Right renal cortex interstitium (tissue), 3 donors: ENCODE measurements around the gene CATSPER3. TPM values are rescaled to one million over a fixed set of nuclear protein-coding genes. Genes with fewer than 3 reads are reported as not detected.
"Not testable (repeated sequence)": the region's sequence is repeated elsewhere in the genome, so short reads cannot be mapped to it uniquely, and the experiment has no call there.

Source experiments
- DNase-seq, 3 donors: peaks; one replicate each; pipeline ENCODE4 v3.0.0-alpha.2; 2013; ENCODE audit warnings: low read depth in 3 of 3, low spot score in 2 of 3
- polyA plus RNA-seq, 3 donors: library from polyadenylated mRNA; unstranded; fragments of 120-200 nt; gene quantifications; one replicate each; pipeline ENCODE4 v1.2.1, GENCODE V29; 2013; ENCODE audit not compliant: insufficient read length in 3 of 3

The CATSPER3 gene
- polyA plus RNA-seq, 3 donors, result 0.82 to 1.2 (median 0.98) TPM

DNA sequence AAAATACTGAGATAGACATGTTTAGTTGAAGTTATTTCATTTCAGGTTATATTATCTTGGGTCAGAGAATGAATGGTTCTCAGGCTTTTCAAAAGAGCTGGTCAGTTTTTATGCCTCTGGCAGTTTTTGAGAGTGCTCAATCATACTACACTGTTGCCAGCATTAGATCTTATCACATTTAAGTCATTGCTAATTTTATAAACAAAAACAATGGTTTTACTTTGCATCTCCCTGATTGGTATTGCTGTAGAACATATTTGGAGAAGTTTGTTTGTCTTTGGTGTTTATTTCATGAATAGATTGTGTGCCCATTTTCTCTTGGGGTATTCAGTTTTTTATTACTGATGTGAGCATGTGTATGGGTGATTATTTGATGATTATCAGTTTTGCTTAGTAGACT lies 1.5 kb downstream of the CATSPER3 start:
- no peak for DNase-seq

DNA sequence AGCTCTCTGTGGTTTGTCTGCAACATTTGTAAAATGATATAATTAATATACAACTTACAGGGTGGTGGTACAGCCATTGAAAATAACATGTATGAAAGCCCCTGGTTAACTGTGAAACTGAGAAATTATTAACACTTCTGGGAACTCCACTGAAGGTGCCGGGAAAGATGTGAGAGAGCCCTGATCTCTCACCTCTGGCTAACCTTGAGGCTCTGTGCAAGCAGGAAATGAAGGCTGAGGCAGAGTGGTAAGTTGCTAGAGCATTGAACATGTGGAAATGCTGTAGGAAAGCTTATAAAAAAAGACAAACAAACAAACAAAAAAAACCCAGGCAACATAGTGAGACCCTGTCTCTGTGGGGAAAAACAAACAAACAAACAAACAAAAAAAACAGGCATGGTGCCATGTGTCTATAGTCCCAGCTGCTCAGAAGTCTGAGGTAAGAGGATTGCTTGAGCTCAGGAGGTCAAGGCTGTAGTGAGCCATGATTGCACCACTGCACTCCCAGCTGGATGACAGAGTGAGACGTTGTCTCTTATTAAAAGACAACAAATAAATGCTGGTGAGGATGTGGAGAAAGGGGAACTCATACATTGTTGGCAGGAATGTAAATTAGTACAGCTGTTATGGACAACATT lies 7.5 kb downstream of the CATSPER3 start:
- DNase-seq, result no peak

DNA sequence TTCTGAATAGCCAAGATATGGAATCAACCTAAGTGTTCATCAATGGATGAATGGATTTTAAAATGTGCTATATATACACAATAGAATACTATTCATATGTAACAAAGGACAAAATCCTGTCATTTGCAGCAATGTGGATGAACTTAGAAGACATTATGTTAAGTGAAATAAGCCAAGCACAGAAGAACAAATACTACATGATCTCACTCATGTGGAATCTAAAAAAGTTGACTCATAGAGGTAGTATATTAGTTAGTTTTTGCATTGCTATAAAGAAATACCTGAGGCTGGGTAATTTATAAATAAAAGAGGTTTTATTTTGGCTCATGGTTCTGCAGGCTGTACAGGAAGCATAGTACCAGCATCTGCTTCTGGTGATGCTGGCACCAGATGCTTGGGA lies 8.1 kb downstream of the CATSPER3 start:
- no peak for DNase-seq

DNA sequence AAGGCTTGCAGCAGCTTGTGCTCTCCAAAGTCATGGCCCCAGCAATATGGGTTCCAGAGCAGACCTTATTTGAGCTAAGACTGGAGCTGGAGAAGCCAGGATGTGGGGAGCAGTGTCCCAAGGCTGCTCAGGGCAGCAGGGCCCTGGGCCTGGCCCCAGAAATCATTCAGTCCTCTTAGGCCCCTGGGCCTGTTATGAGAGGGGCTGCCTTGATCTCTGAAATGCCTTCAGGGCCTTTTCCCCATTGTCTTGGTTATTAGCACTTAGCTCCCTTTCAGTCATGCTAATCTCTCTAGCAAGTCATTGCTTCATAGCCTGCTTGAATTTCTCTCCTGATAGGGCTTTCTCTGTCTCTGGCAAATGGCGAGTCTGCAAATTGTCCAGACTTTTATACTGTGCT lies 9.1 kb downstream of the CATSPER3 start:
- DNase-seq, result no peak

DNA sequence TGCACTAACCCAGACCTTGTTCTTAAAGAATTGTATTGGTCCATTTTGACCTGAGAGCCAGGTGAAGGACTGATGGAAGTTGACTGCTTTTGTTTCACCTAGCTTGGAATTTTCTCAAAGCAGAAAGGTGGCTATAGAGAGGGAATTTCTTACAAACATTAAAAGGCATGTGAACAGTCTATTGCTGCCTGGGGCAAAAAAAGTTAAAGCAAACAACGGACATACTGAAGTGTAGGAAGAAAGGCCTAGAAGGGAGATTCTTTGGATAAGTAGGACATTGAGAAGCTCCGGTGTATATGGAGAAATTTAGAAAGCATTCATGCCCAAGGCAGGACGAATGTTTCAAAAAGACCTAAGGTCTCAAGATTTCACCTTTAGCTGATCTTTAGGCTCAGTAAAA lies 11.7 kb downstream of the CATSPER3 start:
- no peak for DNase-seq

DNA sequence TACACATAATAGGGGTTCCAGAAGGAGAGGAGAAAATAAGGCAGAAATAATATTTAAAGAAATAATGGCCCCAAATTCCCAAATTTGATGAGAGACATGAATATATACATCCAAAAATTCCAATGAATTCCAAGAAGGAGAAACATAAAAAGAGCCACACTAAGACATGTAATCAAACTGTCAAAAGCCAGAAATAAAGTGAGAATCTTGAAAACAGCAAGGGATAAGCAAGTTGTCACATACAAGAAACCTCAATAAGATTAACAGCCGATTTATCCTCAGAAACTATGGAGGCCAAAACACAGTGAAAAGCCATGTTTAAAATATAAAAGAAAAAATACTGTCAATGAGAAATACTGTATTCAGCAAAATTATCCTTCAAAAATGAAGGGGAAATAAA lies 14.5 kb downstream of the CATSPER3 start:
- DNase-seq, result no peak

DNA sequence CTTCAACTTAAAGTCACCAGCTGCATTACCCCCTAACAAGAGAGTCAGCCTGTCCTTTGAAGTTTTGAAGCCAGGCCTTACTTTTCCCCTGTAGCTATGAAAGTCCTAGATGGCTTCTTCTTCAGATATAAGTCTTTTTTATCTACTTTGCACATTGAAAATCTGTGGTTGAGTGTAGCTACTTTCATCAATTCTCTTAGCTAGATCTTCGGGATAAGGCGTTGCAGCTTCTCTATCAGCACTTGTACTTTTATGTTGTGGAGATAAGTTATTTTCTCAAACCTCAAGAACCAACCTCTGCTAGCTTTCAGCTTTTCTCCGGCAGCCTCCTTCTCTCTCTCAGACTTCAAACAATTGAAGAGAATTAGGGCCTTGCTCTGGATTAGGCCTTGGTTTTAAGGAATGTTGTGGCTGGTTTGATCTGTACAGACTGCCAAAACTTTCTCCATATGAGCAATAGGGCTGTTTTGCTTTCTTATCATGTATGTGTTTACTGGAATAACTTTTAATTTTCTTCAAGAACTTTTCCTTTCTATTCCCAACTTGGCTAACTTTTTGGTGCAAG lies 21.6 kb downstream of the CATSPER3 start:
- DNase-seq, result no peak

DNA sequence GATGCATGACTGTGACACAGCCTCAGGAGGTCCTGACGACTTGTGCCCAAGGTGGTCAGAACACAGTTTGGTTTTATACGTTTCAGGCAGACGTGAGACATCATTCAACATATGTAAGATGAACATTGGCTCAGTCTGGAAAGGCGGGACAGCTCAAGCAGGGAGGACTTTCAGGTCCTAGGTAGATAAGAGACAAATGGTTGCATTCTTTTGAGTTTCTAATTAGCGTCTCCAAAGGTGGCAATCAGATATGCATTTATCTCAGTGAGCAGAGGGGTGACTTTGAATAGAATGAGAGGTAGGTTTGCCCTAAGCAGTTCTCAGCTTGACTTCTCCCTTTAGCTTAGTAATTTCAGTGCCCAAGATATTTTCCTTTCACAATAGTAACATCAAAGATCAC lies 22.5 kb downstream of the CATSPER3 start:
- not testable (repeated sequence) for DNase-seq

DNA sequence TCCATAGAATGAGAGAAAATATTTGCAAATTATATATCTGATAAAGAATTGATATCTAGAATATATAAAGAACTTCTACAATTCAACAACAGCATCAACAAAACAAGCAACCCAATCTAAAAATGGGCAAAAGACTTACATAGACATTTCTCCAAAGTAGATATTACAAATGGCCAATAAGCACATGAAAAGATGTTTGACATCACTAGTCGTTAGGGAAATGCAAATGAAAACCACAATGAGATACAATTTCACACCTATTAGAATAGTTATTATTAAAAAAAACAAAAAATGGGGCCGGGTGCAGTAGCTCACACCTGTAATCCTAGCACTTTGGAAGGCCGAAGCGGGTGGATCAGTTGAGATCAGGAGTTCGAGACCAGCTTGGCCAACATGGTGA lies 24.4 kb downstream of the CATSPER3 start:
- DNase-seq, result no peak

DNA sequence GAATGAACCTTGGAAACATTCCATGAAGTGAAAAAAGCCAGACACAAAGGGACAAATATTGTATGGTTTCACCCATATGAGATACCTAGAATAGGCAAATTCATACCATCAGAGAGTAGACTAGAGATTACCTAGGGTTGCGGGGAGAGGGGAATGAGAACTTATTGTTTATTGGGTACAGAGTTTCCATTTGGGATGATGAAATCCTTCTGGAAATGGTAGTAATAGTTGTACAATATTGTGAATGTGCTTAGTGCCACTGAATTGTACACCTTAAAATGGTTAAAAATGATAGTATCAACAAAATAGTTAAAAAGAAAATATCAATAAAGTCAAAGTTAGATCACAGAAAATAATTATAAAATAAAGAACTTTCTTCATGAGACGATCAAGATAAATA lies 25.5 kb downstream of the CATSPER3 start:
- DNase-seq, result no peak

DNA sequence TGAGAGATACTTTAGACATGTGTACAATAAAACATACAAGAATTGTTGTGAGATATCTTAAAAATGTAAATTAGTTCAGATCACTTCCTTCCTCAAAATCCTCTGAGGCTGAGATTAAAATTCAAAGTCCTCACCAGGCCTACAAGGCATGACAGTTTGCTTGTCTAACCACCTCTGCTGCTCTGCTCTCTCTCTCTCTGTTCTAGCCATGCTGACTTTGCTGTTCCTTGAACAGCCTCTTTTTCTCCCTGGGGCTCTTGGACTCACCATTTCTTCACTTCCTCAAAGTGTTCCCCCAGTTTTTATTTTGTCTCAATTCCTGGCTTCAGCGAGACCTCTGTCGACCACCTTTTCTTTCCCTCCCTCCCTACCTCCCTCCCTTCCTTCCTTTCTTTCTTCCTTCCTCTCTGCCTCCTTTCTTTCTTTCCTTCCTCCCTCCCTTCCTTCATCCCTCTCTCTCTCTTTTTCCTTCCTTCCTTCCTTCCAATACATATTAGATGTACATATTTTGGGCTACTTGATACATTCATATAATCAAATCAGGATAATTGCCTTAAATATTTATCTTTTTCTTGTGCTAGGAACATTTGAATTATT lies 27.0 kb downstream of the CATSPER3 start:
- DNase-seq, result no peak

DNA sequence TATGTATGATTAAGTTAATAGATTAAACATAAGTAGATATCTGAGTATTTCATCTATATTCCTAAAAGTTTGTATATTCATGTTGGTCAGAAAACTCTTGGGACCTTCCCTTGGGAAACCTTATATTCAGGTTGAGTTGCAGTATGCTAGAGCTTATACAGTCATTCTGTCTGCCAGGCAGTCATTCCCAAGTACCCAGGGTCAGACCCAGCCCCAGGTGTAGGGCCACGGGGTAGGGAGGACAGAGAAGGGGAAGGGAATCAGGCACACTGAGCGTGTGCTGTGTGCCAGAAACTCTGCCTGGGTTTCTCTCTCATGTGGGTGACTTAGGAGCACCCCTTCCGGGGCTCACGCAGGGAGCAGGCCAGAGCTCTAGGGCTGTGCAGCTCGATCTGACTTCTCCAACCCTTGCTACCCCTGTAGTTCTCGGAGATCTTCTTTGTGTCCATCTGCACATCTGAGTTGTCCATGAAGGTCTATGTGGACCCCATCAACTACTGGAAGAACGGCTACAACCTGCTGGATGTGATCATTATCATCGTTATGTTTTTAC lies 28.2 kb downstream of the CATSPER3 start:
- no peak for DNase-seq

DNA sequence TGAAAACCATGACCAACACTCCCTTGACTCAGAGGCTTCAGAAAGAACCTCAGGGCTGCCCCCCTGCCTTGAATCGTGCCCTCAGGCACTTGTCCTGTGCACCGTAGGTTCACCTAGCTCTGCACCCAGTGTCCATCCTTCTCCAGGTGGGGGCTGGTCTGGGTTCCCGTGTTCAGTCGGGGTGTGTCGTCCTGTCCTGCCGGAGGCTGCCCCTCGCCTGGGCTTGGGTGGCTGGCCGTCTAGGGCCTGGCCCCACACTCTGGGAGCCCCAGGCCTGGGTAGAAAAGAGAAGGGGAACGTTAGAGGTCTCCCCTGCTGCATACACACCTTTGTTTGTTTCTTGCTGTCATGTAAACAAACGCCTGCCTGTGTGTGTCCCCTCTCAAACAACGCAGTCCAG lies 29.3 kb downstream of the CATSPER3 start:
- no peak for DNase-seq

DNA sequence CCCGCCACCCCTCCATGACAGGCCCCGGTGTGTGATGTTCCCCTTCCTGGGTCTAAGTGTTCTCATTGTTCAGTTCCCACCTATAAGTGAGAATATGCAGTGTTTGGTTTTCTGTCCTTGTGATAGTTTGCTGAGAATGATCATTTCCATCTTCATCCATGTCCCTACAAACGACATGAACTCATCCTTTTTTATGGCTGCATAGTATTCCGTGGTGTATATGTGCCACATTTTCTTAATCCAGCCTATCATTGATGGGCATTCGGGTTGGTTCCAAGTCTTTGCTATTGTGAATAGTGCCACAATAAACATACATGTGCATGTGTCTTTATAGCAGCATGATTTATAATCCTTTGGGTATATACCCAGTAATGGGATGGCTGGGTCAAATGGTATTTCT lies 30.4 kb downstream of the CATSPER3 start:
- DNase-seq, result not testable (repeated sequence)

DNA sequence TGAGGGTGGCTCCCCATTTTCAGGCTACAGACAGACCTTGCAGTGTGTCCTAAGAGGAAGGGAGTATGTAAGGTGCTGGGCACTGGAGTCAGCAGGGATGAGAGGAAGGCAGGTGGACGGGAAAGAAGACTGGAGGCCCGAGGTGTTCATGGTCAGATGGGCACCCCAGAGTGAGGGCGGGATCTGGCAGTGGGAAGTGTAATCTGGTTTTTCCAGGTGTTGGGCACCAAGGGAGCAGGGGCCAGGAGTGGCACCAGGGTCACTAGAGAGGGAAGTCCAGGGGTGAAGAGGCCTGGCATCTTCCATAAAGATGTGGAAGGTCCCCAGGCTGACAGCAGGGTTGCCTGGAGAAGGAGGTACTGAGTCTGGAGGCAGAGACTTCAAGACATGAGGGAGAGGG lies 36.7 kb downstream of the CATSPER3 start:
- no peak for DNase-seq

DNA sequence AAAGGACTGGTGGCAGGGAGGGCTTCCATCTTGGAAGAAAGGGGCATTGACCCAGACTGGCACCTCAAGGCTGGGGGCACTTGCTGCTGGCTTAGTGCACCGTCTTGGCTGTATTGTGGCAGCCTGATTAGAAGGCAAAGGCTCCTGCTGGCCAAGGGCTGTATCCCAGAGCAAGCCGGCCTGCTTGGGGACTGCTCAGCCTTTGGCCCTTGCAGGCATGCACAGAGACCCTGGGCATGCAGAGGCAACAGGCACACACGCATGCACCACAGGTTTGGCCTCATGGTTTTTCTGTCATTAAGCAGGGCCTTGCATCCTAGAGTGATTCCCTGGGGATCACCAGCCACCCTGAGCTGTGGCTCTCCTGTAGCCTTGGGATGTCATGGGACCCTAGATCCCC lies 37.4 kb downstream of the CATSPER3 start:
- DNase-seq, result no peak

DNA sequence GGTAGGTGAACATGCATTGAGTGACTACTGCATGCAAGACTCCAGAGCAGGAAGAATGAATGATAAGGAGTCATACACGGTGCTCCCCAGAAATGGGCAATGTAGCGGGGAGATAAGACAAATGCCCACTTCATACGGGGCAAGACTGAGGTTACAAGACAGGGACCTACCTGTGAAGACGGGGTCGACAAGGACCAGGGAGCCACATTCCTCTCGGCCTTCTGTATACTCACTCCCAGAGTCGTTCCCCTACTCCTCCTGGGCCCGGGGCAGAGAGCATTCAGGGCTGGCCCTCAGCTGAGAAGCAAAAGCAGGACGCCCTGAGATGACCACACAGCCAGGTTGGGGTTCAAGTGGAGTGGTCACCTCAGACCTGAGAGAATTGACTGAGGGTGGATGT lies 39.6 kb downstream of the CATSPER3 start:
- DNase-seq, result no peak

DNA sequence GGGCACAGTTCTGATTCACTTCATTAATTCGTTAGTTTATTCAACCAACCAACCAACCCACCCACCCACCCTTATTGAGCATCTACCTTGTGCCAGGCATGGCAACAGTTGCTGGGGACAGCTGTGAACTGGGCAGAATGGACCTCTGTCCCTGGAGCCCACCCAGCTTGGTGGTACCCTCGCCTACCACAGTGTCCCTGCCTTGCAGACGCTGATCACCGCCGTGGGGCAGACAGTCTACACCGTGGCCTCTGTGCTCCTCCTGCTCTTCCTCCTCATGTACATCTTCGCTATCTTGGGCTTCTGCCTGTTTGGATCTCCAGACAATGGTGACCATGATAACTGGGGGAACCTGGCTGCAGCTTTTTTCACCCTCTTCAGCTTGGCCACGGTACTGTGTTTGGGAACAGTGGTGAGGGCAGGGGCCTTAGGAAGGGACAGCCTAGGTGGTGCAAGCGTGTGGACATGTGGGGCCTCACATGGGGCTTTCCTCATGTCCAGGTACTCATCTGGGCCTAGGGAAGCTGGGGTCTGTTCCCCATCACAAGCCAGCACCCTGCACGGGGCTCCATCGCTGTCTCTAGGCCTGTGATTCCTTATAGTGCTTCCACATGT lies 40.1 kb downstream of the CATSPER3 start:
- no peak for DNase-seq

DNA sequence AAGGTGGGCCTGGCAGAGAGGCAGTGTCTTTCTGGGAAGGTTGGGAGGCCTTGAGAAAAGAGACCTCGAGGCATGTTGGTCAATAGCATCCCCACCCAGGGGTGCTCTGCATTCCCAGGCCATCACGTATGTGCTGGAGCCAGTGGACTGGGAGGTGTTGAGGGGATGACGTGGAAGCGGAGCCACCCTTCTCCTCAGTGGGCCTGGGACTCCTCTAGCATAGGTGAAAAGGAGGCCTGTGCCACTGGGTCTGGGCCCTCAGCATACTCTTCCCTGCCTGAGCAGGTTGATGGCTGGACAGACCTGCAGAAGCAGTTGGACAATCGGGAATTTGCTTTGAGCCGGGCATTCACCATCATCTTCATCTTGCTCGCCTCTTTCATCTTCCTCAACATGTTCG lies 40.8 kb downstream of the CATSPER3 start:
- DNase-seq, result no peak

DNA sequence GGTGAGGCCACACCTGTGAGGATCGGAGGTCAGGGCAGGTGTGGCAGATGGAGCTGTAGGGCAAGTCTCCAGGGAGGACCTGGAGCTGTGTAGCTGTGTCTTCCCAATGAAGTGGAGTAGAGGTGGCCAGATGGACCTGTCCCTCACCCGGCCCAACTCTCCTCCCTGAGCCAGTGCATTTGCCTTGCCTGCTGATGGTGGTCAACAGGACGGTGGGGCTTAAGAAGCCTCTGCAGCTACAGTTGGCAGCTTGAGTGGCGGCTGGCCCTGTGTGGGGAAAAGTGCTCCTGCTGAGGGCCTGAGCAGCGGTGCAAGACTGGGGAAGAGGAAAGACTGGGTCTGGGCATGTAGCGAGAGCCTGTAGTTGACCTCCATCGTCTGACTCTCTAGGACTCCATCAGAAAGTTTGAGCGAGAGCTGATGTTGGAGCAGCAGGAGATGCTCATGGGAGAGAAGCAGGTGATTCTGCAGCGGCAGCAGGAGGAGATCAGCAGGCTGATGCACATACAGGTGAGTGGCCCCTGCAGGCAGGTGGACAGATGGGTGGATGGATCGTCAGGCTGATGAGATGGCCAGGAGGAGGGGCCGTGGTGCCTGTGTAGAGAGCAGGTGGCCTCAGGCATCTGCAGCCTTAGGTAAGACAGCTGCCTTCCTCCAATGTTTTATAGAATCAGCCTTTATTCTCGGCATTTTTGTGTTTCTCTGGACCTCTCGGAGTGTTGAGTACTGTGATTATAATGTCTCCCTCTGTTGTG lies 41.5 kb downstream of the CATSPER3 start:
- no peak for DNase-seq
